ENCODE results near the gene GRK4. TPM values are rescaled to one million over a fixed set of nuclear protein-coding genes. Genes with fewer than 3 reads are reported as not detected.

The GRK4 gene
- total and polyA plus RNA-seq, 2 of the 4 experiments (the other 2 are of a cell fraction): 1.6 to 2.2 TPM

GRCh38 chr4:2953496-2953895, 9.9 kb upstream of the GRK4 start:
- H2BK15ac ChIP-seq (ENCODE audit: low read depth, low read length): no peak overlapping the region
- no peak overlapping the region for H3K18ac ChIP-seq (ENCODE audit: low read depth, low read length)
- no peak for TF ChIP-seq MAZ (IDR thresholded peaks at IDR 0.05; ENCODE audit: borderline replicate concordance, low read depth, low read length)
- no peak for TF ChIP-seq NFE2L2 (IDR thresholded peaks at IDR 0.05; ENCODE audit: low read depth, low read length)
- no peak for TF ChIP-seq CHD1 (IDR thresholded peaks at IDR 0.05; ENCODE audit: low read depth, low read length)
- TF ChIP-seq RFX5 (IDR thresholded peaks at IDR 0.05; ENCODE audit: low read depth, low read length): no peak
- no peak for TF ChIP-seq ELK1 (IDR thresholded peaks at IDR 0.05; ENCODE audit: borderline replicate concordance, low read depth, low read length)
- no peak for TF ChIP-seq BHLHE40 (IDR thresholded peaks at IDR 0.05; ENCODE audit: low read depth, low read length)
- no peak for TF ChIP-seq FOS (IDR thresholded peaks at IDR 0.05; ENCODE audit: low read depth, low read length)
- no peak for TF ChIP-seq POLR2A (IDR thresholded peaks at IDR 0.05; ENCODE audit: low read depth, low read length)
- no peak for TF ChIP-seq CTCF (conservative IDR thresholded peaks at IDR 0.05; ENCODE audit: low read depth, low read length)
- TF ChIP-seq MXI1 (IDR thresholded peaks at IDR 0.05; ENCODE audit: borderline replicate concordance, low read depth, low read length): no peak
- no peak for TF ChIP-seq SMC3 (IDR thresholded peaks at IDR 0.05; ENCODE audit: low read depth, low read length)
- no peak for TF ChIP-seq CEBPB (IDR thresholded peaks at IDR 0.05; ENCODE audit: low read depth, low read length)
- no peak for TF ChIP-seq RAD21 (IDR thresholded peaks at IDR 0.05; ENCODE audit: low read length)
- in situ Hi-C loops (cut with MboI; ENCODE audit: low sequenced_read_pairs): no loop called here
- DNase-seq (no peak), ATAC-seq (ENCODE audit: low read depth) (no peak)
- H3K4ac ChIP-seq (ENCODE audit: low read depth, low read length): no peak overlapping the region
- dilution Hi-C loops (cut with HindIII; ENCODE audit: low sequenced_read_pairs, unreplicated experiment): no loop called here
- ChIA-PET CTCF (interaction anchor here (0.9 kb wide), 2 partner anchors 10 to 24 kb away, joined by 3 read pairs; partner anchors contain the start of genes GRK4 and NOP14), POLR2A (ENCODE audit: unreplicated experiment) (no interaction called here)
- no peak overlapping the region for H4K91ac ChIP-seq (ENCODE audit: insufficient read depth, low read depth, low read length)
- H3K14ac ChIP-seq (replicated peaks; ENCODE audit: low read depth, low read length): no peak overlapping the region
- no peak overlapping the region for H4K5ac ChIP-seq (ENCODE audit: low read depth, low read length)
- H3K36me3 ChIP-seq (ENCODE audit: control insufficient read depth, insufficient read depth, low read length): peaks cover 56% of the 10 kb centered on the region
- peaks cover 26 to 64% of the 10 kb centered on the region in 2 experiments for H3K79me1 ChIP-seq (ENCODE audit: low read depth in 1 of 2, low read length in 2 of 2)
- H4K8ac ChIP-seq (ENCODE audit: low read depth in 2 of 2, low read length in 2 of 2): no peak overlapping the region
- H3K27me3 ChIP-seq (ENCODE audit: control insufficient read depth, insufficient read depth, low read length): no peaks in the 10 kb centered on the region
- H3K4me2 ChIP-seq (ENCODE audit: low read depth, low read length): no peak overlapping the region
- no peak overlapping the region for H3K56ac ChIP-seq (ENCODE audit: extremely low read depth, insufficient read depth, low read length)
- H2AFZ ChIP-seq (replicated peaks; ENCODE audit: low read length, poor library complexity): no peak overlapping the region
- H2BK5ac ChIP-seq (ENCODE audit: low read depth, low read length, poor library complexity, severe bottlenecking): no peak overlapping the region
- no peak overlapping the region for H2AK5ac ChIP-seq (ENCODE audit: low read depth, low read length)
- H2AK9ac ChIP-seq (replicated peaks; ENCODE audit: low read depth, low read length, poor library complexity): no peak overlapping the region
- no peak overlapping the region for H3K4me3 ChIP-seq (ENCODE audit: insufficient read depth, low read depth, low read length)
- H3K9me1 ChIP-seq (ENCODE audit: insufficient read depth, low read length): peaks cover 9% of the 10 kb centered on the region; the same call in 1 of the 2 replicates
- no peak overlapping the region for H2BK120ac ChIP-seq (ENCODE audit: low read depth, low read length)
- H3K23ac ChIP-seq (ENCODE audit: low read depth, low read length): no peak overlapping the region
- 100% methylated on average over 1 of the region's 6 CpGs; no CpG with 5 or more reads in 1 of the 2 experiments for WGBS, 2 experiments (ENCODE audit: extremely low coverage in 2 of 2, insufficient read length in 1 of 2)
- H3K9ac ChIP-seq (ENCODE audit: low read depth, low read length): no peak overlapping the region
- peaks cover 4% of the 10 kb centered on the region for H3K4me1 ChIP-seq (ENCODE audit: control insufficient read depth, insufficient read depth, low read length)
- H3K27ac ChIP-seq (ENCODE audit: insufficient read depth, low read length): no peak overlapping the region
- intact Hi-C loops (cut with micrococcal nuclease): no loop called here
- BruUV-seq (replicated peaks): no TSS peak
- H4K20me1 ChIP-seq (ENCODE audit: insufficient read depth, low read length): peaks cover 26% of the 10 kb centered on the region
- no peaks in the 10 kb centered on the region for H3K9me3 ChIP-seq (ENCODE audit: control insufficient read depth, insufficient read depth, low read length)
- no peak overlapping the region for H2BK20ac ChIP-seq (ENCODE audit: low read depth, low read length)
